ENCODE measurements around the gene TRAM2. TPM values are rescaled to one million over a fixed set of nuclear protein-coding genes. Genes with fewer than 3 reads are reported as not detected.

Gene TRAM2
- total and polyA plus RNA-seq, 9 of the 15 experiments (the other 6 are each of a cell fraction or from before 2014, with no cell fraction given) = 2.6 to 13.3 (median 8.9) TPM

DNA sequence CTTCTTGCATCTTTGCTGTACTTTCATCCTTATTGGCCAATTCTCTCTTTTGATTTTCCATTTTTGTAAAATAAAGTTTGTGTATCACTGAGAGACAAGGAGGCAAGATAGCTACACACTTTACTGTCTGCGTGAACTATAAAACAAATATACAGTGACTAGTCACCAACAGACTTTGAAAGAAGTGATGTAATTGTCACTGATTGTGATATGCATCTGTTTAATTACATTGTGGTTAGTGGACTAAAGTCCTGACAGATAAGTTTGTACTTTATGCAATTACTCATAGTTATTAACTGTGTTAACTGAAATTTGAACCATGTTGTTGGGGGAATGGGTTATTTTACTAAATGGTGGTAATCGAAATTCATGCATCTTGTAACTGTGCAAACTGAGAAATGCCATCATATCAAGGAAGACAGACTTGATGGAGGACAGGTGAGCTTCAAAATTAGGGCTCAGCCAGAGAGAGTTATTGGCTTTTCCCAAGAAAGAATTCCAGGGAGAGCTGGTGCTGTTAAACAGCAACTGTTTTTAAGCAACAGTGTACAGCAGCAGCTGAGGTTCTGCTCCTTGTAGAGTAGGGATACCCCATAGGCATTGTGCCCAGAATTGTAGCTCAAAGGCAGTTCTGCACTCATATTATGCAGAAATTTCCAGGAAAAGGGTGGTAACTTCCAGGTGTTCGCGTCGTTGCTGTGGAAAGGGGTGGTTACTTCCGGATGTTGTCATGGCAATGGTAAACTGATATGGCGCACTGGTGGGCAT lies 93.8 kb downstream of the TRAM2 start (continued):
- TF ChIP-seq TBL1XR1 (IDR thresholded peaks at IDR 0.05; ENCODE audit: low read length in 2 of 2) (peak in 1 of 2 experiments; percentile 57; a peak in 1 of 4 replicates), ZNF354B (CRISPR knock-in tag; IDR thresholded peaks at IDR 0.05) (no peak), SMARCC2 (IDR thresholded peaks at IDR 0.05; ENCODE audit: low read depth) (peak; percentile 87), PHF20 (IDR thresholded peaks at IDR 0.05; ENCODE audit: partially characterized antibody) (no peak), CBX3 (IDR thresholded peaks at IDR 0.05; ENCODE audit: borderline replicate concordance in 1 of 2, low read length in 2 of 2) (no peak), MCM2 (IDR thresholded peaks at IDR 0.05; ENCODE audit: low read depth) (no peak), OTX1 (CRISPR knock-in tag; IDR thresholded peaks at IDR 0.05) (no peak), DPF2 (IDR thresholded peaks at IDR 0.05) (peak; percentile 90), CCNT2 (IDR thresholded peaks at IDR 0.05; ENCODE audit: borderline replicate concordance, extremely low read depth, insufficient read length, low read depth, low read length) (no peak), ESRRA (IDR thresholded peaks at IDR 0.05; ENCODE audit: borderline replicate concordance, low read depth) (peak; percentile 80; the same call in 1 of the 2 replicates), HDAC3 (IDR thresholded peaks at IDR 0.05; ENCODE audit: borderline replicate concordance, partially characterized antibody) (peak; percentile 51), HCFC1 (IDR thresholded peaks at IDR 0.05; ENCODE audit: low read depth, low read length) (no peak), RBM15 (IDR thresholded peaks at IDR 0.05; ENCODE audit: insufficient read depth, low read length) (no peak), KAT8 (IDR thresholded peaks at IDR 0.05; ENCODE audit: low read depth) (no peak)
- TF ChIP-seq, protein P1, sequence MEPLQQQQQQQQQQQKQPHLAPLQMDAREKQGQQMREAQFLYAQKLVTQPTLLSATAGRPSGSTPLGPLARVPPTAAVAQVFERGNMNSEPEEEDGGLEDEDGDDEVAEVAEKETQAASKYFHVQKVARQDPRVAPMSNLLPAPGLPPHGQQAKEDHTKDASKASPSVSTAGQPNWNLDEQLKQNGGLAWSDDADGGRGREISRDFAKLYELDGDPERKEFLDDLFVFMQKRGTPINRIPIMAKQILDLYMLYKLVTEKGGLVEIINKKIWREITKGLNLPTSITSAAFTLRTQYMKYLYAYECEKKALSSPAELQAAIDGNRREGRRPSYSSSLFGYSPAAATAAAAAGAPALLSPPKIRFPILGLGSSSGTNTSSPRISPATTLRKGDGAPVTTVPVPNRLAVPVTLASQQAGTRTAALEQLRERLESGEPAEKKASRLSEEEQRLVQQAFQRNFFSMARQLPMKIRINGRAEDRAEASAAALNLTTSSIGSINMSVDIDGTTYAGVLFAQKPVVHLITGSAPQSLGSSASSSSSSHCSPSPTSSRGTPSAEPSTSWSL (CRISPR knock-in tag; IDR thresholded peaks at IDR 0.05; ENCODE audit: borderline replicate concordance) = no peak
- TF ChIP-seq, protein P2, sequence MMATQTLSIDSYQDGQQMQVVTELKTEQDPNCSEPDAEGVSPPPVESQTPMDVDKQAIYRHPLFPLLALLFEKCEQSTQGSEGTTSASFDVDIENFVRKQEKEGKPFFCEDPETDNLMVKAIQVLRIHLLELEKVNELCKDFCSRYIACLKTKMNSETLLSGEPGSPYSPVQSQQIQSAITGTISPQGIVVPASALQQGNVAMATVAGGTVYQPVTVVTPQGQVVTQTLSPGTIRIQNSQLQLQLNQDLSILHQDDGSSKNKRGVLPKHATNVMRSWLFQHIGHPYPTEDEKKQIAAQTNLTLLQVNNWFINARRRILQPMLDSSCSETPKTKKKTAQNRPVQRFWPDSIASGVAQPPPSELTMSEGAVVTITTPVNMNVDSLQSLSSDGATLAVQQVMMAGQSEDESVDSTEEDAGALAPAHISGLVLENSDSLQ (IDR thresholded peaks at IDR 0.05) = peak; percentile 65
